C4-2B (cell line): Measurements from ENCODE around the gene PHF5A.

Source experiments
- CTCF ChIP-seq: fragments of 450-650 bp; conservative IDR thresholded peaks from 2 replicates; pipeline ENCODE4 v1.5.1; 2017; ENCODE audit warnings: mild to moderate bottlenecking
- ZFX ChIP-seq: fragments of 450-650 bp; IDR thresholded peaks from 2 replicates; pipeline ENCODE4 v1.6.1; 2017

GRCh38 chr22:41507330-41508063, 39.0 kb upstream of the PHF5A start:
- TF ChIP-seq CTCF (no peak), ZFX (no peak)
